Gastroesophageal sphincter (tissue), 3 donors: Measurements from ENCODE around the gene PIGA.

Source experiments
- CTCF ChIP-seq, 4 experiments: fragments of 200-600 bp in 2 of 4; fragments of 450-650 bp in 2 of 4; sonication (generic) in 1 of 4; IDR thresholded peaks; one replicate each; pipeline ENCODE4 v1.5.1; 2017 to 2019; ENCODE audit warnings: antibody characterized with exemption in 4 of 4, mild to moderate bottlenecking in 2 of 4, moderate library complexity in 2 of 4
- EP300 ChIP-seq: sonication (generic); formaldehyde crosslinking; IDR thresholded peaks from one replicate; pipeline ENCODE4 v1.6.1; 2017; ENCODE audit warnings: antibody characterized with exemption, mild to moderate bottlenecking
- POLR2AphosphoS5 ChIP-seq: sonication (generic); formaldehyde crosslinking; IDR thresholded peaks from one replicate; pipeline ENCODE4 v1.6.1; 2017; ENCODE audit warnings: antibody characterized with exemption

- no peak for TF ChIP-seq CTCF (IDR thresholded peaks at IDR 0.05)
- TF ChIP-seq POLR2AphosphoS5 = peak; percentile 82
- no peak for TF ChIP-seq EP300
Observed at GRCh38 chrX:15356444-15356843, 21.1 kb upstream of the PIGA start.
